IPS-NIHi7 (cell line): ENCODE results near the gene FST.

Experiments
- DNase-seq: peaks from one replicate; pipeline ENCODE4 v3.0.0; 2012; ENCODE audit warnings: mixed read lengths; ENCODE audit errors: extremely low spot score

The FST gene

DNA sequence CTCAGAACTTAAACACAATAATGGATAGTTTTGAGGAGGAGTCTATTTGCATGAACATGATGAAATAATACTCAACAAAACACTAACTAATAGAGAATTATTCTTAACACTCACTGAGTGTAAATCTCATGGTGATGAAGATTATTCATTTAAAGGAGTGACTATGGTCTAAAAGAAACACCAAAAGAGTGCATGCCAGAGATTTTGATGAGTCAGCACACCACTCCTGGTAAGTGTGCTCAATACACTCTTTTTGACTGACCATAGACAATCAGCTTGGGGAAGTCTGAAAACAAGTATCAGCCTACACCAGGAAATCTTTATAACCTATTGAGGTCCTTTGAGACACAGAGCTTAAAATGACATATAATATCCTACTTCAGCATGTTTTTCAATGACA is 6.8 kb upstream of the FST start:
- no peak for DNase-seq

DNA sequence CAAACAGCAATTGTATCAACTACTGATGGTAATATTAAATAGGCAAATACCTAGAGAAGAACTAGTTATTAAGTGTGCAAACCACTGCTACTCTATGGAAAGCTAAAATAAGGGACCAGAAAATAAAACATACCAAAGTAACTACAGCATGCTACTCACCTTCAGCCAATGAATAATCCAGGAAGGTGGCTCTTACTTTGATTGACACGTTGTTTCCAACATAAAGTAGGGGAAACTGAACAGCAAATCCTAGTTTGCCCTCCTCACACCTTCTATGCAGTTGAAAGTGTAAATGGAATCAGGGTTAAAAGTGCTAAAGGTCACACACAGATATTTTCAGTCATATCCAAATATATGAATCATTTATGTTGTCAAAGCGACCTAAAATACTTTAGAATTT is 5.1 kb upstream of the FST start:
- DNase-seq, result no peak

- DNase-seq, result no peak
Measured at GRCh38 chr5:53476019-53476418, 4.4 kb upstream of the FST start.

- DNase-seq, result no peak
Measured at GRCh38 chr5:53476531-53477480, 3.6 kb upstream of the FST start.

DNA sequence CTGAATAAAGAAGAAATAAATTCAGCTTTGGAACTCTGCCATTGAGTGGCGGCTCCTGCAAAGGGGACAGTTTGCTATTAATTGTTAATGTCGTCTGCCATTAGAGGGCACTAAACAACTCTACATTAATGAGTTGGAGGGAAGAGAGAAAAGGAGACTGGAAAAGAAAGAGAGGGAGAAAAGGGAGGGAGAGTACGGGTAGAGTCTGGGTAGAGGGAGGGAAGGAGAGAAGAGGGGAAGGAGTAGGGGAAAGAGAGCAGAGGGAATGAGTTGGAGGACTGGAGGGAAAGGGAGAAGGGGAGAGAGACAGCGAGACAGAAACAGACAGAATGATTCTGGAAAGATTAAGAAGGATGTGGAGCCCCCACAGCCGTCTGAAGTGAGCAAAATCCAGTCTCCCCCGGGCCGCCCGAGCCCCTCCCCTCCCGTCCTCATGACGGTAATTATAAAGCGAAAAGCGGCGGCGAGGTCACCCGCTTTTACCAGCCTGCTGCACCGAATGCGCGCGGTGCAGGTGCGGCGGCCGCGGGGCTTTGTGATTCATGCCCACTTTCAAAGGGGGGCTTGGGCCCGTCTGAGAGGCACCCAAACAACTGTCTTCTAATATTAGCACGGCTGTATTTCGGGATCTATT is 1.9 kb upstream of the FST start:
- DNase-seq, result peak; percentile 52

GRCh38 chr5:53479045-53479589 is 1.3 kb upstream of the FST start:
- peak; percentile 55 for DNase-seq

DNA sequence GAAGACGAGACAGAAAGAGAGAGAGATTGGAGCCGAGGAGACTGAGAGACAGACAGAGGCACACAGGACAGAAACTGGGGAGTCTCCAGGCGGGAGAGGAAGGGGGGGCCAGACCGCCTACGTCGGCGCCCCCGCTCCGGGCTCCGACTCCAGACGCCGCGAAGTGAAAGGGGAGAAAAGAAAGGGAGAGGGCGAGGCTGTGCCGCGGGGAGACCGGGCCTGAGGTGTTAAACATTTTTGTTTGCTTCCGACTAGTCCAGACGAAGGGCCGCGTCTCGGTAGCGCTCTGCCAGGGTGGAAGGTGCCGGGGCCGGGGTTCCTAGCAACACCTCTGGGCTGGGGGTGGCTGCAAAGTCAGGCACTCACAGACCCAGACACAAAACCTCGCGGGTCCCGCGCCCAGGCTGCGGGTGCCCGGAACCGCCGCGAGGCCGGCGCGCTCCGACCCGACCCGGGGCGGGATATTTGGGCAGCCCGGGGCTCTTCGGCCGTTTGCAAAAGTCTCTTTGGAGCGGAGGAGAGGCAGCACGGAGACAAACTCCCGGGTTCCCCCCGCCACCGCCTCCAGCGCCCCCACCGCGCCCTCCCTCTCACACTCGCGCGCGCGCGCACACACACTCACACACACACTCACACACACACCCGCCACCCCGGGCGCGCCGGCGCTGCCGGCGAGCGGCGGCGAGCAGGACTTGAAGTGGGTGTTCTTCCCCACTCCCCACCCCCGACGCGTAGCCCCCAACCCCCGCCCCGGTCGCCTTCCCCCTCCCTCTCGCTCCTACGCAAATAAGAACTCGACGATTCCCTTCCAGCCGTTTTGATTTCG is 626 bp upstream of the FST start:
- peak; percentile 58 for DNase-seq

DNA sequence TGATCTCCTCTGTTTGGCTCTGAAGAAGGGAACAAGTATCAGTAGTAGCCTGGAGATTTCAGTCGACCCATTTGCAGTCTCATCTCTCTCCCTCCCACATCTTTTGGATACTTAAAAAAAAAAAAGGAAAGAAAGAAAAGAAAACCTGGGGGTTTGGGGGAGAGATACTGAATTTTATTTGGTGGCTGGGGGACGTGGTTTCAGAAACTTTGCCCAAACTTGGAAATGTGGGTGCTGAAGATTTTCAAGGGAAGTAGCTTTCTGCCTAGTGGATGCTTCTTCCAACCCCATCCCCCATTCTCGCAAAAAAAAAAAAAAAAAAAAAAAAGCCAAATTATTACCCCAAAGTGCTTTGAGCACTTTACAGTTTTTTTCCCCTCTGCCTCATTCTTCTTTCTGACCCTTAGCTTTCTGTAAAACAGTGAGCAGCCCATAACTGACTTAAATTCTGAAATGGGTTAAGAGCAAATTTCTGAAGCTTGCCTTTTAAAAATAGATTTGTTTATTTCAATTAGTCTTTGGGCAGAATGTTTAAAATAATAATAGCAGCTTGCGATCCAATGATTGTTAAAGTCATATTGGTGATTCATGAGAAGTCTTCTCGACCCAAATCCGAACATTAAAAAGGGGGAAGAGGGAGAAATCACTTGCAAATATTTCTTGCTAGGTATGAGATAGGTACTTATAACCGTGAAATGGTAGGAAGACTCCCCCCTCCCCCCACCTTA is 894 bp downstream of the FST start:
- no peak for DNase-seq

DNA sequence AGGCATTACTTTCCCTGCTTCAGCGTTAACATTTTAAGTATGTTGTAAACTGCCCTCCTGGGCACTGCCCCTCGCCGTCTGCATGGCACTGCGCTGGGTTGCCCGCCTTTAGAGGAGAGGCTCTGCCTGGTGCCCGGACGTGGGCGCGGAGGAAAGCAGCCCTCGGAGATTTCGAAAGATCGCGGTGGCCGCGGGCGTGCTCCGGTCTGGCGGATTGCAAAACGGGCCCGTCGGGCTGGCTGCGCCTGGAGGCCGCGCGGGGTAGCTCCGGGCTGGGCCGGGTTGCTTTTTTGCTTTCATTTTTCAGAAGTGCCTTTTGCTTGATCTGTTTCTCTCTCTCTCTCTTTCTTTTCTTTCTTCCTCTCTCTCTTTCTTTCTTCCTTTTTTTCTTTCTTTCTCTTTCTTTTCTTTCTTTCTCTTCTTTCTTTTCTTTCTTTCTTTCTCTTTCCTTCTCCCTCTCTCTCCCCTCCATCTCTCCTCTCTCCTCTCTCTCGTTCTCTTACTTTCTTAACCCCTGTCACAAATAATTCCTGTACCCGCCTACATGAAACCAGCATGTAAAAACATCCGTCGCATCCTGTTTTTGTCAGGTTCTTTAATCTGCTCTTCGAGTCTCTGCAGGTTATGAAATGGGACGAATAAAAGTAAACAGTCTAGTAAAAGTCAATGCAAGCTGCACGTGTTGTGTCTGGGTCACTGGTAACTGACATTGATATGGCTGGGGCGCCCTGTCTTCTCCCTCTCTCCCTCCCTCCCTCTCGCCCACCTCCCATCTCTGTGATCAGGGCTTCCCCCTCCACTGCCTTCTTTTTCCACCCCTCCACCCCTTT is 1.7 kb downstream of the FST start:
- DNase-seq, result peak; percentile 48

GRCh38 chr5:53482717-53483638 is 2.5 kb downstream of the FST start:
- peak; percentile 80 for DNase-seq

DNA sequence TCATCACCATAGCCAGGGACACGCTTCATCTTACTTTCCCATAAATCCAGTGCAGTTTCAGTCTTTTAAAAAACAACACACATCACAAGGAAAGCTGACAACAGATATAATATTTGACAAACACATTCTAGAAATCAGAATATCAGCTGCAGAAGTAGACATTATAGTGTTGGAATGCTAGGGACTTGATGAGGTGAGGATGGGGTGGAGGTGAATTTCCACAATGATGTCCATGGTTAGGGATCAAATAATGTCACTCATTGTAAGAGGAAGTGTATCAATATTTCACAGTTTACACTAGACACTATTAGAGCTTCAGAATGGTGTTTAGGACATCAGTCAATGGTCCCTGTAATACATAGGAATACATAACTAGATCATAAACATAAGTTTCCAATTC is 7.0 kb downstream of the FST start:
- DNase-seq, result no peak

DNA sequence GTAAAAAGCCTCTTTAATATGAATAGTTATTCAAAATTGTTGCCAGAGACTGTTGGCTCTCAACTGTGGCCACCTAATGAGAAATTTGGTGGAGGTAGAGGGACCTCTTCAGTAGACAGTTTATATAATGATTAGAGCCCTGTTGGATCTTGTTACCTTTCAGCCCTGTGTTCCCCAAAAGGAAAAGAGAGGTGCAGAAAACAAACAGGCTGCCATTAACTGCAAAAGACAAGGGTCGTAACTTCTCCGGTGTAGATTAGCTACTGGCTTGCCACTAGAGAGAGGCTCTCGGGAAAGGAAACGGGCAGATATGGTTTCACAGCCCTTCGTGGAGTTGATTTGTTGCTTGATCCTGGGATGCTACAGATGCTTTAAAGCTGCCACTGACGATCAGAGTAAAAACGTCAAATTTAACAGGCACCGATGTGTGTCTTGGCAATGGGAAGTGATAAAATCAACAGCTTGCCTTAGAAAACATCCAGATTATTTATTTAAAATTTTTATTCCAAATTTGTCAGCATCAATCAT is 7.8 kb downstream of the FST start:
- DNase-seq, result no peak

- no peak for DNase-seq
Measured at GRCh38 chr5:53490747-53491146, 10.3 kb downstream of the FST start.

DNA sequence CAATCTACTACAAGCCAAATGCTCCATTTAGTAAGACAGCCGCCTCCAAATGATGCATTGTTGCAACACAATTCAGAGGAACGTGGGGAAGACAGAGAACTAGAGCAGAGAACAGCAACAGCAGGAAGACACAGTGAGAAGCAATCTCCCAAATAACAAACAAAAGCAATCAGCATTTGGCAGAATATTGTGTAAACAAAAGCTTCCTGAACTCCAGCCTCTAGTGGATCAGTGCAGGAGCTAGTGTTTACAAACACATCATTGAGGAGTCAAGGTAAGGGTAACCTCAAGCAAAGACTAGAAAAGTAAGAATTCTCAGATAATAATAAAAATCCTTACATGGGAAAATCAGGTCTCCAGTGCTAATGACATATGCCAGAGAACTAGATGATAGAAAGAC is 20.6 kb downstream of the FST start:
- no peak for DNase-seq

DNA sequence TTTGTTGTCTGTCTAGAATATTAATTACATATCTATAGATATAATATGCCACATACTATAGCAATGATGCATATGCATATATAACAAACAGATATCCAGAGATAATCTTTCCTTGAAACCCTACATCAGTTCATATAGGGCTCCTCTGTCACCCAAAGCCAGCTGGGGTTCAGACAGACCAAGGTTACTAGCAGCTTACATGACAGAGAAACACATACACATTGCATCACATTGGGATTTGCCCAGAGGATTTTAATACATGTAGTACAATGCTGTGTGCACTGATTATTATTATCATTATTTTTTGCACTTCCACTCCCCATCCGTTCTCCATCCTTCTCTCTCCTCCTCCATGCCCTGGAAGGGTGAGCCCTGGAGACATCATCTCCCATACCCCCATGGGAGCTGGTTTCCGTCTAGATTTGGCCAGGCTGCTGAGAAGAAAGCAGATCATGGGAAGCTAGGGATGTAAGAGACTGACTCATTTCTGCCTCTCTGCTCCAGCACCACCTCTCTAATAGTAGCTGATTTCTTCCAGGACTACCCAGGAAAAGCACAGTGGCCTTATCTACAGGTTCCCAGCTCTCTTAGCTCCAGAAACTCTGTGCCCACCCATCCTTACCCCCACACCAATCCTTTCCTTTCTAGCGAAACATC is 23.3 kb downstream of the FST start:
- DNase-seq, result no peak

- no peak for DNase-seq
Measured at GRCh38 chr5:53507013-53507412, 26.6 kb downstream of the FST start.

DNA sequence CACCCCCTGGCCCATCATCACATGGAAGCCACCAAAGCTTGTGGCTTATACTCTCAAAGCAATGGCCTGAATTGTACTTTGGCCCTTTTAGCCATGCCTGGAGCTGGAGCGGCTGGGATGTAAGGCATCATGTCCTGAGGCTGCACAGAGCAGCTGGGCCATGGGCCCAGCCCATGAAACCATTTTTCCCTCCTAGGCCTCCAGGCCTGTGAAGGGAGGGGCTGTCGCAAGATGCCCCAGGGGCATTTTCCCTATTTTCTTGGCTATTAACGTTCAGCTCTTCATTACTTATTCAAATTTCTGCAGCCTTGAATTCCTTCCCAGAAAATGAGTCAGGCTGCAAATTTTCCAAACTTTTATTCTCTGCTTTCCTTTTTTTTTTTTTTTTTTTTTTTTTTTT is 27.7 kb downstream of the FST start:
- DNase-seq, result no peak

DNA sequence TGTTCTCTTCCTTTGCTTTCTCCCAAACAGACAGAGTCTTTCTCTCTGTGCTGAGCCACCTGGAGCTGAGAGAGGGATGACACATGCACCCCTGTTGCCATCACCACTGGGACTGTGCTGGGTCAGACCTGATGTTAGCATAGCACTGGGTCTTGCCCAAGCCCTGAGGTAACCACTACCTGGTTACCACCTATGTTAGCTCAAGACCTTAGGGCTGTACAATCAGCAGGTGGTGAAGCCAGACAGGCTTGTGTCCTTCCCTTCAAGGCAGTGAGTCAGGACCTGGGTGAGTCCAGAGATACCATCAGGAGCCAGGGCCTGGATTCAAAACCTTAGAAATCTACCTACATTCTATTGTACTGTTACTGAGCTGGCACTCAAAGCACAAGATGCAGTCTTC is 32.1 kb downstream of the FST start:
- no peak for DNase-seq

GRCh38 chr5:53515988-53516387 is 35.6 kb downstream of the FST start:
- no peak for DNase-seq
